Astrocyte of the cerebellum (primary cell): ENCODE measurements around the gene CALU.

Experiments
- DNase-seq: peaks from one replicate; pipeline ENCODE4 v3.0.0-alpha.2; 2011; ENCODE audit warnings: low read depth
- H3K4me3 ChIP-seq: 2 replicates; pipeline ENCODE4 v1.5.1; 2011; ENCODE audit warnings: mild to moderate bottlenecking, low read depth, low read length, moderate library complexity
- in situ Hi-C: cut with HindIII; loops from 2 replicates; pipeline ENCODE4 v1.10.0; 2017; ENCODE audit warnings: low sequenced_read_pairs
- TF ChIP-seq, protein P1 (sequence below): IDR thresholded peaks from 2 replicates; pipeline ENCODE4 v1.5.1; 2012; ENCODE audit warnings: low read length, low read depth, moderate library complexity, mild to moderate bottlenecking; ENCODE audit errors: missing control alignments

The CALU gene

DNA sequence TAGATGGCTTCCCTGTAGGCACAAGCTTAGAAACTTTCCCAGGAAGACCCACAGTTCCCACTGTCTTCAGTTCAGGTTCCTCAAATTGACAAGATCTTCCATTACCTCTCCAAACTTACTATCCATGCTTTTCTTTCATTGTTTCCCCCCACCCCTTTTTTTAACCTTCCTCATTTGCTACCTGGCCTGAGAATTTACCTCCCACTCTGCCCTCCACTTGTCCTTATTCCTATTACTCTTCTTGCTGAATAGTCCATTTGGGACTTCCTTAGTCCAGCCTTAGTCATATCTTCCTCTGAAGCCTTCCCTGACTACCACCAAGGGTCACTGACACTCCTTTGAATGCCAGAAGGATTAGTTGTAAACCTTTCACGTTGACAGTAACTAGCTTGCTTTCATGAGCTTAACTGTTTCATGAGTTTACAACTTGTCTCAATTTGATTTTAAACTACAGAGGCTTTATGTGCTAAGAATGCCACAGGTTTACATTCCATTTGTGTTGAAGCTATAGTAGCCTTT lies 1.2 kb upstream of the CALU start:
- no peak overlapping the region for H3K4me3 ChIP-seq
- TF ChIP-seq, protein P1, sequence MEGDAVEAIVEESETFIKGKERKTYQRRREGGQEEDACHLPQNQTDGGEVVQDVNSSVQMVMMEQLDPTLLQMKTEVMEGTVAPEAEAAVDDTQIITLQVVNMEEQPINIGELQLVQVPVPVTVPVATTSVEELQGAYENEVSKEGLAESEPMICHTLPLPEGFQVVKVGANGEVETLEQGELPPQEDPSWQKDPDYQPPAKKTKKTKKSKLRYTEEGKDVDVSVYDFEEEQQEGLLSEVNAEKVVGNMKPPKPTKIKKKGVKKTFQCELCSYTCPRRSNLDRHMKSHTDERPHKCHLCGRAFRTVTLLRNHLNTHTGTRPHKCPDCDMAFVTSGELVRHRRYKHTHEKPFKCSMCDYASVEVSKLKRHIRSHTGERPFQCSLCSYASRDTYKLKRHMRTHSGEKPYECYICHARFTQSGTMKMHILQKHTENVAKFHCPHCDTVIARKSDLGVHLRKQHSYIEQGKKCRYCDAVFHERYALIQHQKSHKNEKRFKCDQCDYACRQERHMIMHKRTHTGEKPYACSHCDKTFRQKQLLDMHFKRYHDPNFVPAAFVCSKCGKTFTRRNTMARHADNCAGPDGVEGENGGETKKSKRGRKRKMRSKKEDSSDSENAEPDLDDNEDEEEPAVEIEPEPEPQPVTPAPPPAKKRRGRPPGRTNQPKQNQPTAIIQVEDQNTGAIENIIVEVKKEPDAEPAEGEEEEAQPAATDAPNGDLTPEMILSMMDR: no peak
- DNase-seq: no peak
- in situ Hi-C loops: no loop called here

DNA sequence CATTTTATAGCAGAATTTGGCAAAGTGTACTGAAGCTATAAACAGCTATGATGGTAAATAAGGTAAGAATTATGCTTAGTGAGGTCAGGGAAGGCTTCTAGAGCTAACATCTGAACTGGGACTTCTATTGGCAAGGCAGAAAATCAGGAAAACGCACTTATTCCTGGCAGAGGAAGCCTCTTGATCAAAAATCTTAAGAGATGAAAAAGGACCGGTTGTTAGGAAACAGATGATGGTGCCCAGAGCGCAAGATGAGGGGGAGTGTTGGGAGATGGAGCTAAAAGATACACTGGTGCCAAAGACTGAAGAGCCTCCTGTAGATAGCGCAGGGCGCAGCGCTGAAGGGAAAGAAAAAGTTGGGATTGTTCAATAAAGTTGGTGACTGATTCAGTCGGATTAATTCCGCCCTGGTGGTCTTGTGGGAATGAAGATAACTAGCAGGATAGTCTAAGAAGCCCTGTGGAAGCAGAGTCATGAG lies 550 bp upstream of the CALU start:
- DNase-seq: no peak
- in situ Hi-C loops: no loop called here
- H3K4me3 ChIP-seq: peak overlapping the region; percentile 96
- TF ChIP-seq, protein P1: no peak

DNA sequence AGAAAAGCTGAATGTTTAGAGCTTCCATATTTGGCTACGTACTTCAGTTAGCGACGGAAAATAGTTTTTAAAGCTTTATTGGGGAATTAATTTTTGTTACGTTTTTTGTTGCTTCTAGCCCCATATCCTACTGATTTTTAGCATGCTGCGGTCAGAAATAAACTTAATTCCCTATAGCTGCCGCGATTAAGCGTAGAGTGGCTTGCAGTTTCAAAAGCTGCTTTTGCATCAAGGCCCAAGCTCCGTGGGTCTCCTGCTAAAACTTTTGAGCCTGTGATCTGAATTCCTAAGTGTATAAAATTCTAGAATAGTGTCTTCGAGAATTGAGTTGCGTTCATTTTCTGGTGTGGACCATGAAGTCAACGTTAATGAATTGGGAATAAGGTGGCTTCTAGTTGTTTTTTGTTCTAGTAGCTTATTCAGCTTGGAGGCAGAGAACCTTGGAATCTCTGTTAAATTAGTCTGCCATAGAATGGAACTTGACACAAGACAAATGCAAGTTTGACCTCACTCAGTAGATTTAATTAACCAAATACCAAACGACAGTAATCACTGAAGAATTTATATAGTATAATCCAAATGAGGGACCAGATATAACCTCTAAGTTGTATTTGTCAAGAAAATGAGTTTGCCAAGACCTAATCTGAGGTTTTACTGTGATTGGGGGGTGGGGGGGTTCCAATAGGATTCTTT lies 977 bp downstream of the CALU start:
- H3K4me3 ChIP-seq: peak overlapping the region; percentile 96
- in situ Hi-C loops: no loop called here
- no peak for DNase-seq
- TF ChIP-seq, protein P1: no peak

DNA sequence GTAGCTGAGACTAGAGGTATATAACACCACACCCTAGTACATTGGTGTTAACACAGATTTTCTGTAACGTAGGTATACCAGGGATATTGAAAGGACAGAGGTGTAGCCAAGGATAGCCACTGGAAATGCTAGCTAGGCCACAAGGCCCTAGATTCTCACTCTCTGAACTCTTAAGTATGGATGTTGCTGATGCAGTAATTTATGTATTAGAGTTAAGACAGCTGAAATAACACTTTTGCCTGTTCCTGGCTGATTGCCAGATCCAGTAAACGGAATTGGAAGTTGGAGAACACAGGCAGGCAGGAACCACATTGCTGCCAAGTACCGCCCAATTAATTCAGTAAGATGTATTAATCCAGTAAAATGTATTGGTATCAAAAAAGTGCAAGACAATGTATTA lies 1.8 kb downstream of the CALU start:
- no peak for DNase-seq
- in situ Hi-C loops: no loop called here
- TF ChIP-seq, protein P1: no peak
- H3K4me3 ChIP-seq: peak overlapping the region; percentile 96

DNA sequence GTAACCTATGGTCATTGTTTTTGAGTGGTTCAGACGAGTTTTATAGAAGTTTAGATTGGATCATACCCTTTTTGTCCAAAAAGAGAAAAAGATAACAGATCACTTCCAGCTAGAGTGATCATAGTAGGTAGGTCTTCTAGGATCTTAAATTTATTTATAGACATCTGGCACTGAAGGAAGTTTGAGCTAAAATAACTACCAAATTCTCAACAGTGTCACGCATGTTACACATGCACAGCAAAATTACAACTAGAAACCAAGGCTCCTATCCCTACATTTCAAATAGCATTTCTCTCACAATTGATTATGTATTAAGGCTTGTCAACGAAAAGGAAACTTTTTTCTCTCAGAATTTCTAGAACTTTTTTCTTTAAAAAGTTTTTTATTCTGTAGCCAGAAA lies 2.3 kb downstream of the CALU start:
- in situ Hi-C loops: no loop called here
- H3K4me3 ChIP-seq: peak overlapping the region; percentile 96
- TF ChIP-seq, protein P1: no peak
- no peak for DNase-seq

DNA sequence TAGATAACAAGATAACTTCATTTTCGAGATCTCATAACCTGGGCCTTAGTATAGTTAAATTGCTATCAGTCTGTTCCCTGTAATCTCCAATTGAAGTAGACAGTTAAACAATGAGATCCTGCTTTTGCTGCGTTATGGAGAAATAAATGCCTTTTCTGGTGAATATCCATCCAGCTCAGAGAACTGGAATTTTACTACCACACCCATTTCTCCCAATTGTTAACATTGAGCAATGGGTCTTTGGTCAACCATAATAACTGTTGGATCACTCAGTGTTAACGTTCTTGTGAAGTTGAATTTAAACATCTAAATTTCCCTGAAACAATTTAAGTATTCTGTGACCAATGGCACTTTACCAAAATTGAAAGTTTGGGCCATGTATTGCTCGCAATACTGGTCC lies 3.0 kb downstream of the CALU start:
- no peak for DNase-seq

More for the DNA sequence above, 3.0 kb downstream of the CALU start:
- in situ Hi-C loops: no loop called here
- no peak overlapping the region for H3K4me3 ChIP-seq
- TF ChIP-seq, protein P1: no peak
